HL-60 (cell line): ENCODE results near the gene DENND1A.

ENCODE experiments used
- GABPA ChIP-seq: IDR thresholded peaks from 2 replicates; pipeline ENCODE4 v1.6.1; 2012; ENCODE audit warnings: low read depth
- POLR2AphosphoS5 ChIP-seq: IDR thresholded peaks from 2 replicates; pipeline ENCODE4 v1.6.1; 2012; ENCODE audit warnings: low read depth
- SPI1 ChIP-seq: IDR thresholded peaks from 2 replicates; pipeline ENCODE4 v1.6.1; 2012; ENCODE audit warnings: low read depth, mild to moderate bottlenecking, borderline replicate concordance
- TF ChIP-seq, protein P1 (sequence below): IDR thresholded peaks from one replicate; pipeline ENCODE4 v1.5.1; 2011; ENCODE audit warnings: low read length, control low read depth, inconsistent platforms; ENCODE audit not compliant: insufficient read depth
- TF ChIP-seq, protein P2 (sequence below): IDR thresholded peaks from 2 replicates; pipeline ENCODE4 v1.6.1; 2012; ENCODE audit warnings: low read depth; ENCODE audit not compliant: insufficient replicate concordance

DNA sequence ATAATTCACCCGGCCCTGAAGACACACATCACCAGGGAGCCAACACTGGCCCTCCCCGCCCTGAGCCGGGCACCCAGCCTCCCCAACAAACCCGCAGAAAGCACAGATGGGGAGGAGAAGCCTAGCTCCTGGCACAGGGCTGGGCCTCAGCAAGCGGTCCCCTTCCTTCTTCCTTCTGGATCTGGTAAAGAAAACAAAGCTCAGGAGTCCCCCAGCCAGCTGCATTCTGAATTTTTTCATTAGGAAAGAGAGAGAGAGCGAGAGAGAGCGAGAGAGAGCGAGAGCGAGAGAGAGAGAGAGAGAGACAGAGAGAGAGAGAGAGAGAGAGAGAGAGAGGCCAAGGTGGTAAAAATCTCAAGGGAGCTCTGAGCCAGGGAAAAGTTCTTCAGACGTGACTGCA lies 378.2 kb downstream of the DENND1A start:
- TF ChIP-seq, protein P1, sequence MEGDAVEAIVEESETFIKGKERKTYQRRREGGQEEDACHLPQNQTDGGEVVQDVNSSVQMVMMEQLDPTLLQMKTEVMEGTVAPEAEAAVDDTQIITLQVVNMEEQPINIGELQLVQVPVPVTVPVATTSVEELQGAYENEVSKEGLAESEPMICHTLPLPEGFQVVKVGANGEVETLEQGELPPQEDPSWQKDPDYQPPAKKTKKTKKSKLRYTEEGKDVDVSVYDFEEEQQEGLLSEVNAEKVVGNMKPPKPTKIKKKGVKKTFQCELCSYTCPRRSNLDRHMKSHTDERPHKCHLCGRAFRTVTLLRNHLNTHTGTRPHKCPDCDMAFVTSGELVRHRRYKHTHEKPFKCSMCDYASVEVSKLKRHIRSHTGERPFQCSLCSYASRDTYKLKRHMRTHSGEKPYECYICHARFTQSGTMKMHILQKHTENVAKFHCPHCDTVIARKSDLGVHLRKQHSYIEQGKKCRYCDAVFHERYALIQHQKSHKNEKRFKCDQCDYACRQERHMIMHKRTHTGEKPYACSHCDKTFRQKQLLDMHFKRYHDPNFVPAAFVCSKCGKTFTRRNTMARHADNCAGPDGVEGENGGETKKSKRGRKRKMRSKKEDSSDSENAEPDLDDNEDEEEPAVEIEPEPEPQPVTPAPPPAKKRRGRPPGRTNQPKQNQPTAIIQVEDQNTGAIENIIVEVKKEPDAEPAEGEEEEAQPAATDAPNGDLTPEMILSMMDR = no peak
- TF ChIP-seq, protein P2, sequence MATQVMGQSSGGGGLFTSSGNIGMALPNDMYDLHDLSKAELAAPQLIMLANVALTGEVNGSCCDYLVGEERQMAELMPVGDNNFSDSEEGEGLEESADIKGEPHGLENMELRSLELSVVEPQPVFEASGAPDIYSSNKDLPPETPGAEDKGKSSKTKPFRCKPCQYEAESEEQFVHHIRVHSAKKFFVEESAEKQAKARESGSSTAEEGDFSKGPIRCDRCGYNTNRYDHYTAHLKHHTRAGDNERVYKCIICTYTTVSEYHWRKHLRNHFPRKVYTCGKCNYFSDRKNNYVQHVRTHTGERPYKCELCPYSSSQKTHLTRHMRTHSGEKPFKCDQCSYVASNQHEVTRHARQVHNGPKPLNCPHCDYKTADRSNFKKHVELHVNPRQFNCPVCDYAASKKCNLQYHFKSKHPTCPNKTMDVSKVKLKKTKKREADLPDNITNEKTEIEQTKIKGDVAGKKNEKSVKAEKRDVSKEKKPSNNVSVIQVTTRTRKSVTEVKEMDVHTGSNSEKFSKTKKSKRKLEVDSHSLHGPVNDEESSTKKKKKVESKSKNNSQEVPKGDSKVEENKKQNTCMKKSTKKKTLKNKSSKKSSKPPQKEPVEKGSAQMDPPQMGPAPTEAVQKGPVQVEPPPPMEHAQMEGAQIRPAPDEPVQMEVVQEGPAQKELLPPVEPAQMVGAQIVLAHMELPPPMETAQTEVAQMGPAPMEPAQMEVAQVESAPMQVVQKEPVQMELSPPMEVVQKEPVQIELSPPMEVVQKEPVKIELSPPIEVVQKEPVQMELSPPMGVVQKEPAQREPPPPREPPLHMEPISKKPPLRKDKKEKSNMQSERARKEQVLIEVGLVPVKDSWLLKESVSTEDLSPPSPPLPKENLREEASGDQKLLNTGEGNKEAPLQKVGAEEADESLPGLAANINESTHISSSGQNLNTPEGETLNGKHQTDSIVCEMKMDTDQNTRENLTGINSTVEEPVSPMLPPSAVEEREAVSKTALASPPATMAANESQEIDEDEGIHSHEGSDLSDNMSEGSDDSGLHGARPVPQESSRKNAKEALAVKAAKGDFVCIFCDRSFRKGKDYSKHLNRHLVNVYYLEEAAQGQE = no peak
- no peak for TF ChIP-seq POLR2AphosphoS5
- no peak for TF ChIP-seq GABPA
- no peak for TF ChIP-seq SPI1
